ENCODE results near the gene APOA1. TPM values are rescaled to one million over a fixed set of nuclear protein-coding genes. Genes with fewer than 3 reads are reported as not detected.

APOA1 gene
- total and polyA plus RNA-seq, 10 of the 15 experiments (the other 5 are each of a cell fraction or from before 2014, with no cell fraction given) = 0.10 to 2.4 (median 0.24) TPM; not detected in 3

- 33% methylated on average over 1 of the region's 1 CpG for WGBS (ENCODE audit: insufficient coverage, insufficient replicate concordance, low lambda C conversion rate, missing lambda C conversion rate)
- CTCF ChIA-PET = interaction anchor here (0.7 to 10.9 kb wide), 2 partner anchors 38 to 330 kb away, joined by 3 to 183 read pairs; partner anchors contain the start of gene APOA1
Observed at GRCh38 chr11:116796548-116796947, 40.9 kb downstream of the APOA1 start.

More at GRCh38 chr11:116796548-116796947, 40.9 kb downstream of the APOA1 start:
- H3K79me2 ChIP-seq (ENCODE audit: control insufficient read depth, insufficient read depth, low read length) = no peaks in the 10 kb centered on the region
- TF ChIP-seq BACH1 (IDR thresholded peaks at IDR 0.05; ENCODE audit: borderline replicate concordance) (peak; percentile 17; the same call in 1 of the 2 replicates), USF2 (IDR thresholded peaks at IDR 0.05; ENCODE audit: borderline replicate concordance, low read depth, low read length) (no peak), HDGF (IDR thresholded peaks at IDR 0.05) (no peak), HDAC2 (IDR thresholded peaks at IDR 0.05) (no peak), PKNOX1 (IDR thresholded peaks at IDR 0.05) (no peak), CHD1 (IDR thresholded peaks at IDR 0.05; ENCODE audit: low read depth, low read length) (no peak), RUNX3 (IDR thresholded peaks at IDR 0.05; ENCODE audit: low read length) (no peak)
- no peak overlapping the region for H3K4me2 ChIP-seq (ENCODE audit: control insufficient read depth, insufficient read depth)
- ChIA-PET POLR2A (interaction anchor here (0.7 kb wide), 1 partner anchor 60 kb away, joined by 3 read pairs; no protein-coding TSS in a partner anchor), RAD21 (ENCODE audit: unreplicated experiment) (interaction anchor here (1.1 kb wide), 1 partner anchor 57 kb away, joined by 3 read pairs; no protein-coding TSS in a partner anchor), SMC1A (ENCODE audit: uncharacterized antibody, unreplicated experiment) (interaction anchor here (1.6 kb wide), 1 partner anchor 303 kb away, joined by 3 read pairs; no protein-coding TSS in a partner anchor)
- H3K27ac ChIP-seq (ENCODE audit: control insufficient read depth, insufficient read depth) = no peak overlapping the region
- FAIRE-seq (no peak), ATAC-seq (no peak), DNase-seq (ENCODE audit: low read depth, low spot score) (no peak)
- intact Hi-C loops (cut with micrococcal nuclease; ENCODE audit: unreplicated experiment) (no loop called here), in situ Hi-C loops (cut with MboI) (no loop called here)
- H3K4me1 ChIP-seq (ENCODE audit: control insufficient read depth, insufficient read depth, low read length) = no peaks in the 10 kb centered on the region
- no TSS peak for BruUV-seq (replicated peaks)
- H4K20me1 ChIP-seq (ENCODE audit: control insufficient read depth, insufficient read depth) = no peaks in the 10 kb centered on the region
- no peaks in the 10 kb centered on the region for H3K9me3 ChIP-seq (replicated peaks; ENCODE audit: control insufficient read depth, insufficient read depth, low read length)
- H3K4me3 ChIP-seq = no peak overlapping the region
- H3K36me3 ChIP-seq (ENCODE audit: control insufficient read depth in 2 of 2, insufficient read depth in 2 of 2, low read length in 1 of 2) = no peaks in the 10 kb centered on the region
- H3K9ac ChIP-seq (ENCODE audit: control insufficient read depth, insufficient read depth, low read length) = no peak overlapping the region
- H2AFZ ChIP-seq (ENCODE audit: control insufficient read depth, low read depth, low read length) = no peak overlapping the region
- H3K27me3 ChIP-seq (replicated peaks in 1 of 2; ENCODE audit: control insufficient read depth in 2 of 2, insufficient read depth in 2 of 2, low read length in 1 of 2) = no peaks in the 10 kb centered on the region; a peak in 1 of 4 replicates
